Thymus (tissue), 11 donors: ENCODE results near the gene UBN1. TPM values are rescaled to one million over a fixed set of nuclear protein-coding genes. Genes with fewer than 3 reads are reported as not detected.

ENCODE experiments used
- DNase-seq, 9 donors: peaks; one replicate each; pipeline ENCODE4 v3.0.0-alpha.2; 2013; ENCODE audit warnings: low spot score in 9 of 9, low read depth in 6 of 9, missing footprints in 1 of 9
- H3K27ac ChIP-seq, 2 donors: one replicate each; pipeline ENCODE4 v1.5.1; 2013; ENCODE audit warnings: control low read depth in 1 of 2, low read depth in 1 of 2, low read length in 1 of 2, mild to moderate bottlenecking in 1 of 2, moderate library complexity in 1 of 2
- H3K27me3 ChIP-seq, 2 donors: one replicate each; pipeline ENCODE4 v1.5.1; 2013; ENCODE audit warnings: low read length in 1 of 2; ENCODE audit not compliant: control insufficient read depth in 2 of 2, insufficient read depth in 1 of 2
- H3K36me3 ChIP-seq, 2 donors: one replicate each; pipeline ENCODE4 v1.5.1; 2013; ENCODE audit warnings: low read length in 1 of 2, mild to moderate bottlenecking in 1 of 2, moderate library complexity in 1 of 2; ENCODE audit not compliant: control insufficient read depth in 2 of 2, insufficient read depth in 2 of 2
- H3K4me1 ChIP-seq, 2 donors: one replicate each; pipeline ENCODE4 v1.5.1; 2013; ENCODE audit warnings: low read length in 2 of 2; ENCODE audit not compliant: control insufficient read depth in 2 of 2, insufficient read depth in 2 of 2
- H3K4me3 ChIP-seq, 2 donors: one replicate each; pipeline ENCODE4 v1.5.1; 2013; ENCODE audit warnings: low read length in 2 of 2, control low read depth in 1 of 2, mild to moderate bottlenecking in 1 of 2
- H3K9me3 ChIP-seq, 2 donors: one replicate each; pipeline ENCODE4 v1.5.1; 2013; ENCODE audit warnings: low read length in 1 of 2, mild to moderate bottlenecking in 1 of 2; ENCODE audit not compliant: control insufficient read depth in 2 of 2, insufficient read depth in 1 of 2
- WGBS: extraction: QIAGEN DNeasy Blood & Tissue Kit; methylation state at CpG from one replicate; pipeline ENCODE4 v1.1.7; 2013; 5-methylcytosine and 5-hydroxymethylcytosine counted together
- polyA plus RNA-seq: library from polyadenylated mRNA; stranded (reverse); fragments of 200-250 nt; gene quantifications from one replicate; pipeline ENCODE4 v1.2.3, GENCODE V29; 2013
- total RNA-seq: library from RNA; stranded (reverse); fragments of 120-200 nt; gene quantifications from one replicate; pipeline ENCODE4 v1.2.4, GENCODE V29; 2013
- donor health status: healthy.

Gene UBN1
- total and polyA plus RNA-seq, 2 donors: 9.2 to 12.9 TPM

GRCh38 chr16:4814046-4814445 is 33.2 kb upstream of the UBN1 start:
- H3K4me1 ChIP-seq: no peaks in the 10 kb centered on the region
- DNase-seq: no peak
- H3K4me3 ChIP-seq: no peak overlapping the region
- no peaks in the 10 kb centered on the region for H3K9me3 ChIP-seq
- no peaks in the 10 kb centered on the region for H3K27me3 ChIP-seq
- peaks cover 67 to 69% of the 10 kb centered on the region in 2 donors for H3K36me3 ChIP-seq
- no peak overlapping the region for H3K27ac ChIP-seq

GRCh38 chr16:4814542-4815173 is 32.6 kb upstream of the UBN1 start:
- DNase-seq: no peak
- Histone ChIP-seq H3K9me3 (no peaks in the 10 kb centered on the region), H3K36me3 (peaks cover 70 to 71% of the 10 kb centered on the region in 2 donors), H3K27ac (no peak overlapping the region), H3K4me3 (no peak overlapping the region), H3K27me3 (no peaks in the 10 kb centered on the region), H3K4me1 (no peaks in the 10 kb centered on the region)
- 96% methylated on average over 16 of the region's 16 CpGs for WGBS

- no peak for DNase-seq
- H3K4me1 ChIP-seq: no peaks in the 10 kb centered on the region
- no peaks in the 10 kb centered on the region for H3K27me3 ChIP-seq
- no peak overlapping the region for H3K4me3 ChIP-seq
- H3K36me3 ChIP-seq: peaks cover 70 to 75% of the 10 kb centered on the region in 2 donors
- WGBS: 99% methylated on average over 6 of the region's 6 CpGs
- H3K9me3 ChIP-seq: no peaks in the 10 kb centered on the region
- H3K27ac ChIP-seq: no peak overlapping the region
Measured at GRCh38 chr16:4820652-4821051, 26.6 kb upstream of the UBN1 start.

- 98% methylated on average over 8 of the region's 8 CpGs for WGBS
- Histone ChIP-seq H3K27me3 (no peaks in the 10 kb centered on the region), H3K27ac (no peak overlapping the region), H3K4me1 (no peaks in the 10 kb centered on the region), H3K9me3 (no peaks in the 10 kb centered on the region), H3K36me3 (peaks cover 80% of the 10 kb centered on the region in 2 donors), H3K4me3 (no peak overlapping the region)
- DNase-seq: no peak
Measured at GRCh38 chr16:4825196-4825595, 22.1 kb upstream of the UBN1 start.

- no peaks in the 10 kb centered on the region for H3K27me3 ChIP-seq
- peaks cover 81 to 82% of the 10 kb centered on the region in 2 donors for H3K36me3 ChIP-seq
- H3K4me3 ChIP-seq: no peak overlapping the region
- no peak for DNase-seq
- WGBS: 100% methylated on average over 4 of the region's 4 CpGs
- no peak overlapping the region for H3K27ac ChIP-seq
- H3K4me1 ChIP-seq: no peaks in the 10 kb centered on the region
- no peaks in the 10 kb centered on the region for H3K9me3 ChIP-seq
Measured at GRCh38 chr16:4826526-4826925, 20.8 kb upstream of the UBN1 start.

- no peak for DNase-seq
Measured at GRCh38 chr16:4826980-4827379, 20.3 kb upstream of the UBN1 start.

GRCh38 chr16:4828567-4829321 is 18.5 kb upstream of the UBN1 start:
- WGBS: 98% methylated on average over 11 of the region's 11 CpGs
- DNase-seq: no peak
- H3K36me3 ChIP-seq: peaks cover 81 to 85% of the 10 kb centered on the region in 2 donors
- H3K4me3 ChIP-seq: no peak overlapping the region
- no peaks in the 10 kb centered on the region for H3K27me3 ChIP-seq
- H3K4me1 ChIP-seq: no peaks in the 10 kb centered on the region
- H3K27ac ChIP-seq: no peak overlapping the region
- H3K9me3 ChIP-seq: no peaks in the 10 kb centered on the region

More at GRCh38 chr16:4826980-4827379, 20.3 kb upstream of the UBN1 start:
- no peak overlapping the region for H3K4me3 ChIP-seq
- H3K4me1 ChIP-seq: no peaks in the 10 kb centered on the region
- 98% methylated on average over 10 of the region's 10 CpGs for WGBS
- H3K36me3 ChIP-seq: peaks cover 81 to 82% of the 10 kb centered on the region in 2 donors
- H3K9me3 ChIP-seq: no peaks in the 10 kb centered on the region
- no peak overlapping the region for H3K27ac ChIP-seq
- H3K27me3 ChIP-seq: no peaks in the 10 kb centered on the region

- WGBS: 93% methylated on average over 7 of the region's 7 CpGs
- peaks cover 80 to 83% of the 10 kb centered on the region in 2 donors for H3K36me3 ChIP-seq
- H3K27ac ChIP-seq: no peak overlapping the region
- no peaks in the 10 kb centered on the region for H3K4me1 ChIP-seq
- no peak overlapping the region for H3K4me3 ChIP-seq
- no peaks in the 10 kb centered on the region for H3K27me3 ChIP-seq
- no peaks in the 10 kb centered on the region for H3K9me3 ChIP-seq
- DNase-seq: no peak
Measured at GRCh38 chr16:4830408-4830807, 16.9 kb upstream of the UBN1 start.

GRCh38 chr16:4831616-4832015 is 15.7 kb upstream of the UBN1 start:
- 97% methylated on average over 8 of the region's 8 CpGs for WGBS
- no peaks in the 10 kb centered on the region for H3K4me1 ChIP-seq

More at GRCh38 chr16:4831616-4832015, 15.7 kb upstream of the UBN1 start:
- no peak for DNase-seq
- H3K27me3 ChIP-seq: no peaks in the 10 kb centered on the region
- H3K9me3 ChIP-seq: no peaks in the 10 kb centered on the region
- no peak overlapping the region for H3K4me3 ChIP-seq
- no peak overlapping the region for H3K27ac ChIP-seq
- peaks cover 75 to 82% of the 10 kb centered on the region in 2 donors for H3K36me3 ChIP-seq
